GM12892 (cell line): ENCODE measurements around the gene PCNT.

Experiments used
- DNase-seq: peaks from one replicate; pipeline ENCODE4 v3.0.0; 2011; ENCODE audit not compliant: insufficient read length
- FAIRE-seq: peaks from 2 replicates; lab custom pipeline; 2011; peaks lifted over from hg19 to GRCh38; lab: Jason Lieb, UNC
- POLR2A ChIP-seq: IDR thresholded peaks from 2 replicates; pipeline ENCODE4 v1.6.1; 2011; ENCODE audit warnings: low read depth, low read length, control low read depth
- POLR2AphosphoS5 ChIP-seq: IDR thresholded peaks from 2 replicates; pipeline ENCODE4 v1.6.1; 2011; ENCODE audit warnings: low read depth, low read length, control low read depth
- TAF1 ChIP-seq: IDR thresholded peaks from 2 replicates; pipeline ENCODE4 v1.6.1; 2011; ENCODE audit warnings: low read depth, mild to moderate bottlenecking, control low read depth, low read length, borderline replicate concordance

PCNT gene

GRCh38 chr21:46311568-46311967, 12.4 kb upstream of the PCNT start:
- no peak for FAIRE-seq
- DNase-seq, result no peak
- TF ChIP-seq TAF1 (no peak), POLR2AphosphoS5 (no peak), POLR2A (no peak)

GRCh38 chr21:46312949-46313348, 11.0 kb upstream of the PCNT start:
- no peak for TF ChIP-seq TAF1
- TF ChIP-seq POLR2A, result no peak
- no peak for TF ChIP-seq POLR2AphosphoS5
- DNase-seq (no peak), FAIRE-seq (no peak)

DNA sequence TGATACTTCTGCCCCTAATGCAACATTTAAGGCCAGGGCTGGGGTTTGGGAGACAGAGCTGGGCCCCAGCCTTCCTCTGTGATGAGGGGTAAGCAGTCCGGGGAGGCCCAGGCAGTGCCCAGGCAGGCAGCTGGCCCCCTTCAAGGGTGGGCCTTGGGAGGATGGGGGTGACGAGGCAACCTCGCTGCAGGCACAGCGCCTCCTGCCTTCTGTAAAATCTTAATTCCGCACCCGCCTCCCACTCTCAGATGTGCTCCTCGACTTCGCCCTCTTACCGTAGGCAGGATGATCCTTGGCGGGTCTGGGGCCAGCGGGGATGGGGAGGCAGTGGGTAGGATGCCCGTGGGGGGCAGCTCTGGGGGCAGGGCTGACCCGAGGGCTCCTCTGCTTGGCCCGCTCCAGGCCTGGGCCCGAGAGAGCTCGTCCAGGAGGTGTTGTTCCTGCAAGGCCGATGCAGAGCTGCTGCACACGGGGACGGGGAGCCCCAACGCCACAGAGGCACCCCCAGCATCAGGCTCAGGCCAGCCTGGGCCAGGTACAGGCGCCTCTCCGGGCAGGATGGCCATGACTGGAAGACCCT, 9.4 kb upstream of the PCNT start:
- FAIRE-seq (no peak), DNase-seq (no peak)
- TF ChIP-seq POLR2AphosphoS5, result no peak
- no peak for TF ChIP-seq POLR2A
- TF ChIP-seq TAF1, result no peak

GRCh38 chr21:46316708-46317324, 7.1 kb upstream of the PCNT start:
- TF ChIP-seq TAF1 (no peak), POLR2A (no peak), POLR2AphosphoS5 (no peak)
- FAIRE-seq (no peak), DNase-seq (no peak)

DNA sequence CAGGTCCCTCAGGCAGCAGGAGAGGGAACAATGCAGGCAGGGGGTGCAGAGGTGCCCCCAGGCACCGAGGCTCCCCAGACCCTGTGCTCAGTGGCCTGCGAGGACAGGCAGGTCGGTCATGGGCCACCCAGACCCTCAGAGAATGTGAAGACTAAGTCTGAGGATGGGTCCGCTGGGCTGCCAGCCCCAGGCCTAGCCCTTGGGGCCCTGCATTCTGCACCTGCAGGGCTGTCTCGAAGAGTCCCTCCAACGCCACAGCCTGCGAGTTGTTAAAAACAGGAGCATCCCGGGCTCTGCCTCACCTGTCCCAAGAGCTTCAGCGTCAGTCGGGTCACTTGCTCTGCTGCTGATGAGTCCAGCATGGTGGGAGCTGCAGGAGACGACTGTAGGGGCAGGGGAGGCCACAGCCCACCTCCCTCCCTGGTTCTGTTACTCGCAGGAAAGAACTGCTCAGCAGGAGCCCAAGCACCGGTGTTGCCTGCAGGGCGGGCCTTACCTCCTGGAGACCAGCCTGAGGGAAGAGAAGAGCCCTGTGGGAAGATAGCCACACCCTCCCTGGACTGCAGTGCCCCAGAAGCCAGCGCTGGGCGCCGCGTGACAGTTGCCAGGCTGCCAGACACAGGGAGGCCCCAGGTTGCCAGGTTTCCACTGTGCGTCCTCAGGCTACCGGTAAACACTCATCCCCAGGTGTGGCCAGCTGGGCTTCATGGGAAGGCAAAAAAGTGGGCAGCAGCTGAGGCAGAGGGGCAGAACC, 6.1 kb upstream of the PCNT start:
- FAIRE-seq, result no peak

DNA sequence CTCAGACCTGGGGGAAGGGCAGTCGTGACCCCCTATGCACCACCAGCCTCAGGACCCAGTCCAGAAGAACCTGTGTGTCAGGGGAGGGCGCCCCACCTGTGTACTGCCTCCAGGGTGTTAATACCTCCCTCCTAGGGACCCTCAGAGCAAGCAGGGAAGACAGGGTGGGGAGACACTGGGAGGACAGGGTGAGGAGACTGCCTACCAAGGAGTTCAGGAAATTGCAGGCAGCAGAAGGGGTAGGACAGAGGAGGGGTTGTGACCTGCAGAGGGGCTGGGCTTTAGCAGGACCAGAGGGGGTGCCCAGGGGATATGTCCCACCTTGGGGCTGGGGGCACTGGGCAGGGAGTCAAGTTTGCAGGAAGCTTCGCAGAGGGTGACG, 5.5 kb upstream of the PCNT start:
- FAIRE-seq (no peak), DNase-seq (no peak)
- TF ChIP-seq TAF1, result no peak
- no peak for TF ChIP-seq POLR2AphosphoS5
- no peak for TF ChIP-seq POLR2A

More for the DNA sequence above, 6.1 kb upstream of the PCNT start:
- no peak for TF ChIP-seq POLR2A
- TF ChIP-seq TAF1, result no peak
- no peak; the same call in 1 of the 2 replicates for TF ChIP-seq POLR2AphosphoS5
- DNase-seq, result no peak

DNA sequence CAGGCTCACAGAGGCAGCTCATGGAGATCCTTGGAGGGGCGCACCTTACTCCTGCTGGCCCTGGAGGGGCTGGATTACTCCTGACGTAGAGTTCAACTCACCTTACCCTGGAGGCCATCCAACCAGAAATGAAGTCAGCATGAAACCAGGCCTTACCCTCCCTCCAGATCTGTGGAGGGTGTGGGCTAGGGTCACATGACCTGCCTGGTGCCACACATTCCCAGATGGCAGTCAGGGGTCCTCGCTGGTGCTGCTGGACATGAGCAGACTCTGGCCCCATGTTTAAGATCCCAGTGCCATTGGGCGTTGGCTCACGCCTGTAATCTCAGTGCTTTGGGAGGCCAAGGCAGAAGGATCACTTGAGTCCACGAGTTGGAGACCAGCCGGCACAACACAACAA, 4.8 kb upstream of the PCNT start:
- no peak for DNase-seq
- TF ChIP-seq POLR2A (no peak), POLR2AphosphoS5 (no peak), TAF1 (no peak)
- FAIRE-seq, result no peak

GRCh38 chr21:46320331-46320801, 3.6 kb upstream of the PCNT start:
- FAIRE-seq (no peak), DNase-seq (no peak)
- TF ChIP-seq TAF1 (no peak), POLR2AphosphoS5 (0 out of 2 replicates have a peak, but pooled peaks have one; percentile 25), POLR2A (no peak)

- no peak for TF ChIP-seq POLR2AphosphoS5
- TF ChIP-seq TAF1, result no peak
- no peak for TF ChIP-seq POLR2A
- FAIRE-seq, result no peak
Observed at GRCh38 chr21:46322351-46323226, 1.4 kb upstream of the PCNT start.

DNA sequence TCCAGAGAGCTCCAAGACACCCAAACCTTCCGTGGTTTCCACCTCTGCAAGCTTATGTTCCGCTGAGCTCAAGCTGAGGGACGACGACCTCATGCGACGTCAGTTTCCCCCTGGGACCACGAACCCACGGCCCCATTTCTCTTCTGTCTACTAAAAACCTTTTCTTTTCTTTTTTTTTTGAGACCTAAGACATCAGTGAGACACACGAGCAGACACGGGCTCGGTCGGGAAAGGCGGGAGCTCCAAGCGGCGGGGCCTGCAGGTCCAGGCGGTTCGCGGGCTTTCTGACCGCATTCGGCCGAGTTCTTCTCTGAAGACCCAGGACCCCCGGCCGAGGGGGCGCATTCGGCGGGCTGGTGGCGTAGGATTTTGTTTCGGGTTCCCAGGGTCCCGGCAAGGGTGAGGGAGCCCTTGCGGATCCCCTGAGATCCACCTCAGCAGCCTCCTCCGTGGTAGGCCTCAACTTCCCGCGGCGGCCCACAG, 688 bp upstream of the PCNT start:
- DNase-seq, result no peak
- FAIRE-seq, result no peak
- TF ChIP-seq POLR2AphosphoS5 (no peak), POLR2A (no peak; the same call in 1 of the 2 replicates)

More at GRCh38 chr21:46322351-46323226, 1.4 kb upstream of the PCNT start:
- DNase-seq, result no peak

DNA sequence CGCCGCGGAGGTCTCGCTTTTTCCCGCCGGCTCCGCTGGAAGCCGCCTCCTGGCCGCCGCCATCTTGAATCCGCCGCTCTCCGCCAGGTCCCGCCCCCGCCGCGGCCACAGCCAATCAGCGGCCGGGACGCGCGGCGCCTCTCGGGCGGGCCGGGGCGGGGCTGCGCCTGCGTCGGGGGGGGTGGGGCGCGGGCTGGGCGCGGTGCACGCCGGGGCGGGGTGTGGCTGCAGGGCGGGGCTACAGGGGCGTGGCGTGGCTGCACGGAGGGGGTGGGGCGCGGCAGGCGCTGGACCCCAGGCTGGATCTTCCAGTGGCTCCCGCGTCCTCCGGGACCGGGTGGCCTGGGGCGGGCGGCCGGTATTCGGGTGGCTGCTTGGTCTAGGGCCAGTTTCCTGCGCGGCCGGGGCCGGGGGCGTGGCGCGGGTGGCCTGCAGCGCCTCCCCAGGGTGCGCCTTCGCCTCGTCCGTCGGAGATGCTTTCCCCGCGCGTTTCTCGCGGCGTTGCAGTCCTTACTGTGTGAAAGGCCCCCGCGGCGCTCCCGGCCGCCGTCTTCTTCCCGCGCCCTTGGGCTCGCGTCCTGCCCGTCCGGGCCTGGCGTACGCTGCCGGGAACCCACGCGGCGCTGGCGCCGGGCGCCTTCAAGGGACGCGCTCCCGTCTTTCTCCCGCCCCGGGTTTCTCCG, 575 bp downstream of the PCNT start:
- no peak for TF ChIP-seq POLR2AphosphoS5
- peak; percentile 51; the same call in 1 of the 2 replicates for TF ChIP-seq POLR2A
- TF ChIP-seq TAF1, result peak; percentile 82
- FAIRE-seq, result peak; percentile 21

More for the DNA sequence above, 575 bp downstream of the PCNT start:
- peak; percentile 78 for DNase-seq
